Activated CD8-positive, alpha-beta T cell treated with anti-CD3 and anti-CD28 coated beads, Interleukin-2, amount 10 ng/mL, durations not matched to agents 7 days and 5 days (primary cell): ENCODE measurements around the gene TAS2R1. TPM values are rescaled to one million over a fixed set of nuclear protein-coding genes. Genes with fewer than 3 reads are reported as not detected.

Experiments used
- ATAC-seq: fragments of 150-1000 bp; cut with Tn5 transposase; one replicate; pipeline ENCODE4 v1.10.0; 2021; ENCODE audit warnings: moderate library complexity
- CTCF ChIA-PET: fragments of 350-600 bp; sonication (Branson Sonifier 250); formaldehyde crosslinking; loops from one replicate; lab custom pipeline; 2021; ENCODE audit warnings: antibody characterized with exemption; lab: Charles Lee
- POLR2A ChIA-PET: fragments of 350-600 bp; sonication (Branson Sonifier 250); formaldehyde crosslinking; loops from one replicate; lab custom pipeline; 2021; ENCODE audit warnings: antibody characterized with exemption; lab: Charles Lee
- DNase-seq: peaks from one replicate; pipeline ENCODE4 v3.0.0-alpha.2; 2020
- H3K27ac Mint-ChIP-seq: one replicate; pipeline ENCODE4 v1.8.0; 2021; ENCODE audit warnings: mild to moderate bottlenecking, mixed read lengths
- H3K27me3 Mint-ChIP-seq: one replicate; pipeline ENCODE4 v1.8.0; 2021; ENCODE audit warnings: low read depth, mixed read lengths
- H3K36me3 Mint-ChIP-seq: one replicate; pipeline ENCODE4 v1.8.0; 2021; ENCODE audit warnings: low read depth, mixed read lengths
- H3K4me1 Mint-ChIP-seq: one replicate; pipeline ENCODE4 v1.8.0; 2021; ENCODE audit warnings: low read depth, mixed read lengths
- H3K4me3 Mint-ChIP-seq: one replicate; pipeline ENCODE4 v1.8.0; 2021; ENCODE audit warnings: mild to moderate bottlenecking, mixed read lengths
- H3K9me3 Mint-ChIP-seq: one replicate; pipeline ENCODE4 v1.8.0; 2022; ENCODE audit warnings: mixed read lengths; ENCODE audit not compliant: insufficient read depth
- total RNA-seq, 2 experiments: library from RNA; stranded (reverse); gene quantifications; one replicate each; pipeline ENCODE4 v1.2.3, GENCODE V29; 2021

The TAS2R1 gene
- total RNA-seq, 2 experiments from 2014 or later, result not detected

- H3K9me3 Mint-ChIP-seq, result no peaks in the 10 kb centered on the region
- no peaks in the 10 kb centered on the region for H3K36me3 Mint-ChIP-seq
- no peaks in the 10 kb centered on the region for H3K27me3 Mint-ChIP-seq
- no peaks in the 10 kb centered on the region for H3K4me1 Mint-ChIP-seq
- DNase-seq (no peak), ATAC-seq (no peak)
- ChIA-PET CTCF (no interaction called here), POLR2A (no interaction called here)
- H3K27ac Mint-ChIP-seq, result no peak overlapping the region
- no peak overlapping the region for H3K4me3 Mint-ChIP-seq
Observed at GRCh38 chr5:9644630-9645029, 14.5 kb upstream of the TAS2R1 start.

GRCh38 chr5:9642621-9643020 is 12.5 kb upstream of the TAS2R1 start:
- H3K4me3 Mint-ChIP-seq, result no peak overlapping the region
- DNase-seq (no peak), ATAC-seq (no peak)
- H3K4me1 Mint-ChIP-seq, result no peaks in the 10 kb centered on the region
- POLR2A ChIA-PET, result no interaction called here
- H3K27me3 Mint-ChIP-seq, result no peaks in the 10 kb centered on the region
- CTCF ChIA-PET, result no interaction called here
- H3K36me3 Mint-ChIP-seq, result no peaks in the 10 kb centered on the region
- H3K9me3 Mint-ChIP-seq, result no peaks in the 10 kb centered on the region
- H3K27ac Mint-ChIP-seq, result no peak overlapping the region

GRCh38 chr5:9641806-9642355 is 11.7 kb upstream of the TAS2R1 start:
- H3K36me3 Mint-ChIP-seq, result no peaks in the 10 kb centered on the region
- DNase-seq (no peak), ATAC-seq (no peak)
- ChIA-PET CTCF (no interaction called here), POLR2A (no interaction called here)
- no peaks in the 10 kb centered on the region for H3K9me3 Mint-ChIP-seq
- no peaks in the 10 kb centered on the region for H3K4me1 Mint-ChIP-seq
- H3K4me3 Mint-ChIP-seq, result no peak overlapping the region
- H3K27ac Mint-ChIP-seq, result no peak overlapping the region
- no peaks in the 10 kb centered on the region for H3K27me3 Mint-ChIP-seq

GRCh38 chr5:9632495-9632894 is 2.3 kb upstream of the TAS2R1 start:
- H3K4me3 Mint-ChIP-seq, result no peak overlapping the region
- H3K27ac Mint-ChIP-seq, result no peak overlapping the region
- ATAC-seq (no peak), DNase-seq (no peak)
- ChIA-PET POLR2A (no interaction called here), CTCF (no interaction called here)
- H3K27me3 Mint-ChIP-seq, result no peaks in the 10 kb centered on the region
- peaks cover 9% of the 10 kb centered on the region for H3K9me3 Mint-ChIP-seq
- no peaks in the 10 kb centered on the region for H3K4me1 Mint-ChIP-seq
- no peaks in the 10 kb centered on the region for H3K36me3 Mint-ChIP-seq

GRCh38 chr5:9627541-9627940 is 2.6 kb downstream of the TAS2R1 start:
- ATAC-seq (no peak), DNase-seq (no peak)
- no peaks in the 10 kb centered on the region for H3K27me3 Mint-ChIP-seq
- ChIA-PET CTCF (no interaction called here), POLR2A (no interaction called here)
- no peak overlapping the region for H3K4me3 Mint-ChIP-seq
- H3K9me3 Mint-ChIP-seq, result peaks cover 5% of the 10 kb centered on the region
- no peak overlapping the region for H3K27ac Mint-ChIP-seq
- no peaks in the 10 kb centered on the region for H3K4me1 Mint-ChIP-seq
- H3K36me3 Mint-ChIP-seq, result no peaks in the 10 kb centered on the region

GRCh38 chr5:9626955-9627354 is 3.2 kb downstream of the TAS2R1 start:
- no peak overlapping the region for H3K27ac Mint-ChIP-seq
- ATAC-seq (no peak), DNase-seq (no peak)
- ChIA-PET CTCF (no interaction called here), POLR2A (no interaction called here)
- peaks cover 5% of the 10 kb centered on the region for H3K9me3 Mint-ChIP-seq
- H3K27me3 Mint-ChIP-seq, result no peaks in the 10 kb centered on the region
- no peak overlapping the region for H3K4me3 Mint-ChIP-seq
- H3K4me1 Mint-ChIP-seq, result no peaks in the 10 kb centered on the region
- H3K36me3 Mint-ChIP-seq, result no peaks in the 10 kb centered on the region

GRCh38 chr5:9625731-9626130 is 4.4 kb downstream of the TAS2R1 start:
- ChIA-PET POLR2A (no interaction called here), CTCF (no interaction called here)
- Mint-ChIP-seq H3K4me1 (no peaks in the 10 kb centered on the region), H3K4me3 (no peak overlapping the region), H3K9me3 (peaks cover 5% of the 10 kb centered on the region), H3K27ac (no peak overlapping the region), H3K27me3 (no peaks in the 10 kb centered on the region), H3K36me3 (no peaks in the 10 kb centered on the region)
- no peak for DNase-seq
- ATAC-seq, result no peak

GRCh38 chr5:9625286-9625685 is 4.9 kb downstream of the TAS2R1 start:
- ChIA-PET POLR2A (no interaction called here), CTCF (no interaction called here)
- Mint-ChIP-seq H3K9me3 (peaks cover 5% of the 10 kb centered on the region), H3K27ac (no peak overlapping the region), H3K4me3 (no peak overlapping the region), H3K4me1 (no peaks in the 10 kb centered on the region), H3K36me3 (no peaks in the 10 kb centered on the region), H3K27me3 (no peaks in the 10 kb centered on the region)
- DNase-seq, result no peak
- no peak for ATAC-seq

GRCh38 chr5:9624196-9624947 is 5.8 kb downstream of the TAS2R1 start:
- Mint-ChIP-seq H3K36me3 (no peaks in the 10 kb centered on the region), H3K9me3 (peaks cover 5% of the 10 kb centered on the region), H3K4me3 (no peak overlapping the region), H3K27ac (no peak overlapping the region), H3K27me3 (no peaks in the 10 kb centered on the region), H3K4me1 (no peaks in the 10 kb centered on the region)
- CTCF ChIA-PET, result no interaction called here
- no peak for DNase-seq
- no peak for ATAC-seq
- POLR2A ChIA-PET, result no interaction called here

- Mint-ChIP-seq H3K4me1 (no peaks in the 10 kb centered on the region), H3K27me3 (no peaks in the 10 kb centered on the region), H3K4me3 (no peak overlapping the region), H3K36me3 (no peaks in the 10 kb centered on the region), H3K27ac (no peak overlapping the region), H3K9me3 (no peaks in the 10 kb centered on the region)
- no peak for ATAC-seq
- CTCF ChIA-PET, result no interaction called here
- POLR2A ChIA-PET, result no interaction called here
- no peak for DNase-seq
Observed at GRCh38 chr5:9623661-9624060, 6.5 kb downstream of the TAS2R1 start.

- DNase-seq (no peak), ATAC-seq (no peak)
- Mint-ChIP-seq H3K27me3 (no peaks in the 10 kb centered on the region), H3K27ac (no peak overlapping the region), H3K9me3 (no peaks in the 10 kb centered on the region), H3K36me3 (no peaks in the 10 kb centered on the region), H3K4me1 (no peaks in the 10 kb centered on the region), H3K4me3 (no peak overlapping the region)
- CTCF ChIA-PET, result no interaction called here
- POLR2A ChIA-PET, result no interaction called here
Observed at GRCh38 chr5:9622971-9623421, 7.2 kb downstream of the TAS2R1 start.

GRCh38 chr5:9621379-9621903 is 8.7 kb downstream of the TAS2R1 start:
- no peaks in the 10 kb centered on the region for H3K36me3 Mint-ChIP-seq
- no peak overlapping the region for H3K27ac Mint-ChIP-seq
- ChIA-PET POLR2A (no interaction called here), CTCF (no interaction called here)
- H3K4me1 Mint-ChIP-seq, result no peaks in the 10 kb centered on the region
- ATAC-seq, result no peak
- no peak for DNase-seq
- H3K9me3 Mint-ChIP-seq, result no peaks in the 10 kb centered on the region
- H3K4me3 Mint-ChIP-seq, result no peak overlapping the region
- no peaks in the 10 kb centered on the region for H3K27me3 Mint-ChIP-seq
